GM12892 (cell line): ENCODE results near the gene OXSR1.

ENCODE experiments used
- POLR2AphosphoS5 ChIP-seq: IDR thresholded peaks from 2 replicates; pipeline ENCODE4 v1.6.1; 2011; ENCODE audit warnings: low read depth, low read length, control low read depth
- TAF1 ChIP-seq: IDR thresholded peaks from 2 replicates; pipeline ENCODE4 v1.6.1; 2011; ENCODE audit warnings: low read depth, mild to moderate bottlenecking, control low read depth, low read length, borderline replicate concordance

- TF ChIP-seq POLR2AphosphoS5 (no peak), TAF1 (no peak)
Observed at GRCh38 chr3:38224357-38224756, 59.0 kb downstream of the OXSR1 start.
